CD1c-positive myeloid dendritic cell (primary cell): Measurements from ENCODE around the gene PTDSS2.

ENCODE experiments used
- DNase-seq: peaks from one replicate; pipeline ENCODE4 v3.0.0-alpha.2; 2016; ENCODE audit errors: extremely low spot score

PTDSS2 gene

DNA sequence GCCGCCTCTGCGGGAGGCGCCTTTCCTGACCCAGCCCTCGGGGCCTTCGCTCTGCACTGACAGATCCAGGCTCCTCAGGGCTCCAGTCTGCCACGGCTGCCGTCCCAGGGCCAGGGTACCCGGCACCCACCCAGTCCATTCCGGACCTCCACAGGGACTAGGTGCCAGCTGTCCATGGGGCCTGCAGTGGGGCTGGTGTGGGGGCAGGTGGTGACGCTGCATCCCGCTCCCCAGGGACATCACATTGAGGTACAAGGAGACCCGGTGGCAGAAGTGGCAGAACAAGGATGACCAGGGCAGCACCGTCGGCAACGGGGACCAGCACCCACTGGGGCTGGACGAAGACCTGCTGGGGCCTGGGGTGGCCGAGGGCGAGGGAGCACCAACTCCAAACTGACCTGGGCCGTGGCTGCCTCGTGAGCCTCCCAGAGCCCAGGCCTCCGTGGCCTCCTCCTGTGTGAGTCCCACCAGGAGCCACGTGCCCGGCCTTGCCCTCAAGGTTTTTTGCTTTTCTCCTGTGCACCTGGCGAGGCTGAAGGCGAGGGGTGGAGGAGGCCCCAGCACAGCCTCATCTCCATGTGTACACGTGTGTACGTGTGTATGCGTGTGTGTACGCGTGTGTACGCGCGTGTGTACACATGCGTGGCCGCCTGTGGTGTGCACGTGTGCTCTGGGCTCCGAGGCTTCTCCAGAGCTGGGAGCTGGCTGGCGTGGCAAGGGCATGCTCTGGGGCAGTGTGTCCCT lies 40.3 kb downstream of the PTDSS2 start:
- DNase-seq: no peak

DNA sequence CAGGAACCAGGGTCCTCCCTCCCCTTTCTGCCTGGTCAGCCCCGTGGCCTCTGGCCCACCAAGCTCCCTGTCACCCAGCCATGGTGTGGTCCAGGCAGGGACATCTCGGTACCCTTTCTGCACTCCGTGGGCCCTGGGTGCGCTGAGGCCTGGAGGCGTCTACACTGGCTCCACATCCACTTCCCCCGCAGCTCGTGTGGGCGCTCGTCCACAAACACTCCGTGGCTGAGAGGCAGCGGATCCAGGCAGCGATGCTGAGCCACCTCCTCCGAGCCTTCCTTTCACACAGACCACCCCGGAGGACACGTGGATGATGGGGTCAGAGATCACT lies 40.8 kb downstream of the PTDSS2 start:
- DNase-seq: no peak

DNA sequence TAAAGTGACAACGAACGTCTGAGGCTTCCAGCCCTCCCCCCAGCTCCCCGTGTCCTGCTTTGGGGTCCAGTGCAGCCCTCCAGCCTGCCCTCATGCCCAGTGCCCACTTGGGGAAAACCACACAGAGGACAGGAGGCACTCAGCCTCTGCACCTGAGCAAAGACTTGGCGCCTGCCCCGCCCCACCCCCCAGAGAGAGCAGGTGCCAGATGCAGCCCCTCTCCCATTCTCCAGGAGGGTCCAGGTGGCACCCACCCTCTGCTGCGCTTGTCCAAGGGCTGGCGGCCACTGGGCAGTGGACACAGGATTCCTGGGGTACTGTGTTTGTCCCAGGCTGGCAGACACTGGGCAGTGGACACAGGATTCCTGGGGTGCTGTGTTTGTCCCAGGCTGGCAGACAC lies 41.3 kb downstream of the PTDSS2 start:
- no peak for DNase-seq

DNA sequence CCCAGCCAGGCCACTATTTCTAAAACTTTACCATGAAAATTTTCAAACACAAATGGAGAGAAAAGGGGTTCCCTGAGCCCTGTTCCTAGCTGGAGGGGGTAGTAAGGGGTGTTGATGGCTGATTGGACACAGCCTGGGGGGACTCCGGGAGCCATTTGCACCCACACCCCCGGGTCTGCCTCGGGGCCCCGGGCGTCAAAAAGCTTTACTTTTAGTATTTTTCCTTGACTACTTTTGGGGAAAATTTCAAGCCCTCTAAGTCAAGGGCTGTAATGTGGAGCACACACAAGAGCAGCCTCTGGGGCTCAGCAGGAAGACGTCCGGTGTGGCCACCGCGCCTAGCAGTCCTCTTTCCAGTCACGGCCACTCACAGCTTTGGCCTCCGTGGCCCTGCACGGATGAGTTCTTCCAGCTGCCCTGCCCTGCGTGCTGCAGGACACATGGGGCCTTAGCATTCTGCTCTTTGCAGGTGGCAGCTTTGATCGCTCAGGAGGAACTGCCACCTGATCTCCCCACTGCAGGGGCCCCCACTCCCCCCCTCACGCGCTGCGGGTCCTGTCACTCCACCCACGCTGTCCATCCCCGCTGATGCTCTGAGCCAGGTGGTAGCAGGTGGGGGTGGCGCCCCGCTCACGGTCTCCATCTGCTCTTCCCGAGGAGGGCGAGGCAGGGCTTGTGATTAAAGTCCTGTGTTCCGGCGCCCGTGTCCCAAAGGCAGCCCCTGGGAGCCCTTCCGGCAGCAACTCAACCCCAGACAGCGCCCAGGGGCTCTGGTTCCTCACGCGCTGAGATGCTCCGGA lies 42.5 kb downstream of the PTDSS2 start:
- no peak for DNase-seq

- DNase-seq: no peak
Observed at GRCh38 chr11:494761-495536, 44.9 kb downstream of the PTDSS2 start.

- DNase-seq: no peak
Observed at GRCh38 chr11:495537-495931, 45.5 kb downstream of the PTDSS2 start.

DNA sequence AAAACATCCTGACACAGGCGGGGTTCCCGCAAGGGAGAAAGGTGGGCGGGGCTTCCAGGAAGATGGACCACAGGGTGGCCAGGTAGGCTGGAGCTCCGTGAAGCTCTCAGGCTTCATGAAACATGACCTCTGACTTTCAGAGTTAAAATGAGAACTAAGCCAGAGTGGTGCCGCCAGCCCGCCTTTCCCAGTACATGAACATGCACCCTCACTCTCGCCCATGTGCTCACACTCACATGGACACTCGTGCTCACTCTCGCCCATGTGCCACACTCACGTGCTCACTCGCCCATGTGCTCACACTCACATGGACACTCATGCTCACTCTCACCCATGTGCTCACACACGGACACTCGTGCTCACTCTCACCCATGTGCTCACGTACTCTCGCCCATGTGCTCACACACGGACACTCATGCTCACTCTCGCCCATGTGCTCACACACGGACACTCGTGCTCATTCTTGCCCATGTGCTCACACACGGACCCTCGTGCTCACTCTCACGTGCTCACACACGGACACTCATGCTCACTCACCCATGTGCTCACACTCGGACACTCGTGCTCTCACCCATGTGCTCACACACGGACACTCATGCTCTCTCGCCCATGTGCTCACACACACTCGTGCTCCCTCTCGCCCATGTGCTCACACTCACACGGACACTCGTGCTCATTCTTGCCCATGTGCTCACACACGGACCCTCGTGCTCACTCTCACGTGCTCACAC lies 46.9 kb downstream of the PTDSS2 start:
- no peak for DNase-seq

GRCh38 chr11:497565-498296 lies 47.7 kb downstream of the PTDSS2 start:
- DNase-seq: no peak

DNA sequence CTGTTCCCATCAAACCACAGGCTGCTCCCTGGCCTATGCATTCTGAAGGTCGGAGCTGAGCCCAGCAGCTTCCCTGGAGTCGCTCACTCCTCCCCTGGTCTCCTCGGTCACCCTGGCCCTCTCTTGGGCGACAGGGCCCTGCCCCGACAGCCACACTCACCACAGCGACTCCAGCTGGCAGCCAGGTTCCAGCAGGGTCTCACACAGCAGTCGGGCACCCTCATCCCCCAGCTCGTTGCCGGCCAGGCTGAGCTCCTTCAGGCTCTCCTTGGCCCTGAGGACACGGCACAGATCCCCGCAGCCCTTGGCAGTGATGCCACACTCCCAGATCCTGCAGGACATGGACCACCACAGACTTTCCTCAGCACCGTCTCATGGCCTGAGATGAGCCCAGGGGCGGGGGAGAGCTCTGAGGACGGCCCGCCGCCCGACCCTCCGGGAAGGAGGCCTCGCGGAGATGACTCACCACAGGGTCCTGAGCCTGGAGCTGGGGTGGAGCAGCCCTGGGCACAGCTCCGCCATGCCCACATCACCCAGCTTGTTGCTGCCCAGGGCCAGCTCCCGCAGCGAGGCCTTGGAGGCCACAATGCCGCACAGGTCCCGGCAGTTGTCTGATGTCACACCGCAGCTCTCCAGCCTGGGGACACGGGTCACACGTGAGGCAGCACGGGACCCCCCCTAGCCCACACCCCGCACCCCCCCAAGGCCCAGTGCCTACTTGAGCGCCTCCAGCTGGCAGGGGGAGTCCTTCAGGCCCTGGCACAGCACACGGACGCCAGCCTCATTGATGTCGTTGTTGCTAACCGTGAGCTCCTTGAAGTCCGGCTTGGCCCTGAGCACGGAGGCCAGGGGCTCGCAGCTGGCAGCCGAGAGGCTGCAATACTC lies 48.5 kb downstream of the PTDSS2 start:
- DNase-seq: no peak

GRCh38 chr11:499201-500076 lies 49.4 kb downstream of the PTDSS2 start:
- DNase-seq: no peak

GRCh38 chr11:501001-501682 lies 51.1 kb downstream of the PTDSS2 start:
- no peak for DNase-seq

GRCh38 chr11:501683-502287 lies 51.7 kb downstream of the PTDSS2 start:
- DNase-seq: no peak

DNA sequence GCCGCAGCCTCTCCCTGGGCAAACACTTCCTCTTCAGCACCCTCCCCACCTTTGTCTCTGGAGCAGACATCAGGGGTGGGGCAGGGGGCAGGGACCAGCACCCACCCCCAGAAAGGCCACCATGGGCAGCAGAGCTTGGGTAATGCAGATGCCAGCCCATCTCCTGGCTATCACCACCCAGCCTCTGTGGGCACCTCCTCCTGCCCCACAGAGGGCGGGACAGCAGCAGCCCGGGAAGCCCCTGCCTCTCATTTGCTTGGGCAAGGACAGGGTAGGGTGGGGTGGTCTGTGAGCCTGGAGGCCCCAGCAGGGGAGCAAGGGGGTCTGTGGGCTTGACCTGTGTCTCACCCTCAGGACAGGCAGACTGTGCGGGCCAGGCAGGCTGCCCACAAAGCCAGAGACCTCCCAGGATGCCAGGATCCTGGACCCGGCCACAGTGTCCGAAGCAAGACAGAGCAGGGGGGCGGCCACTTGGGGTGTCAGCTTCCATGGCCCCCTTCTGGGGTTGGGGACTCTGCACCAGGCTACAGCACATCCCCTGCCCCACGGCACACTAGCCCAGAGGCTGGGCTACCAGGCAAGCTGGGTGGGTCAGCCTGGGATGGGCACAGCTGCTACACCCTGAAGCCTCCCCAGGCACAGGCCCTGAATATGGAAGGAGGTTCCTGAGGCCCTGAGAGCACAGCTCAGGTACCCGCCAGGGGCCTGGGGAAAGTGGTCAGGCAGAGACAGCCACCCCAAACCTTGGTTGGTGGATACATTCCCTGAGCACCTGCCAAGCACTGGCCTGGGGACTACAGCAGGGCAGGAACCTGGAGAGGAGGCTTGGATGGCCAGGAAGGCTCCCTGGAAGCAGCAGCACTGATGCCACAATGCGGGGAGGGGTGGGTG lies 52.5 kb downstream of the PTDSS2 start:
- peak; percentile 10 for DNase-seq

DNA sequence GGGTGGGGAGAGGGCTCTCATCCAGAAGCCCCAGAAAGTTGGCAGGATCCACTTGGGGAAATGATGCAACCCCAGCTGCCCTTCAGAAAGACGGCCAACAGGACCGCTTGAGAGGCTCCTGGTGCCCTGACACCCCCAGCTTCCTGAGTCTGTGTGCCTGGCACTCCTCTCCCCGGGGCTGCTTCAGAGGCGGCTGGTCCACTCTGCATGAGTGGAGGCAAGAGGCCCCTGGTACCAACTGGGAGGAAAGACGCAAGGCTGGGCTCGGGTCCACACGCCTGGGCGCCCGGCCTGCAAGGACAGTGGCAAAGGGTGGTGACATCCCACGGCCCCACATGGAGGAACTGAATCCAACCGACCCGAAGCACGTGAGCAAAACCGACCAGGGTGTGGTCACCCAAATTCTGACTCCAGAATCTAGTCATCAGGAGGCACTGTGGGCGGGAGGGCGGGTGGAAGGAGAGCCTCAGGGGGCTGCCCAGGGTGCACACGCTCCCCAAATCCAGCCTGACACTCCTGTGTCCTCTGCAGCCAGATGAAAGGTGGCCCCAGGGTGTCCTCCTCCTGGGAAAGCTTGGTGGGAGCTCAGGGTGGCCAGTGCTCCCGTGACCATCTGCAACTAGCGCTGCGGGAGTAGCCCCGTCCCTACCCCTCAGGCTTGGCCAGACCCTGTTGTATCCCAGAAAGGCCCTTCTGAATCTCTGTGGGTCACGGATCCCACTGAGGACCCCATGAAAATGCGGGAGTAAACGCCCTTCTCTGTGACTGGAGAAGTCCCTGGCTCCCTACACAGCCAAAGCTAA lies 53.3 kb downstream of the PTDSS2 start:
- DNase-seq: peak; percentile 95

- DNase-seq: peak; percentile 54
Observed at GRCh38 chr11:504053-504993, 54.2 kb downstream of the PTDSS2 start.
